VCaP (cell line): ENCODE measurements around the gene ANAPC2.

Experiments
- H3K27ac ChIP-seq: fragments of 450-650 bp; 2 replicates; pipeline ENCODE4 v1.5.1; 2017
- CTCF ChIP-seq: fragments of 450-650 bp; conservative IDR thresholded peaks from 2 replicates; pipeline ENCODE4 v1.5.1; 2017; ENCODE audit warnings: mild to moderate bottlenecking, moderate library complexity

Gene ANAPC2

GRCh38 chr9:137234055-137234697 is 45.8 kb upstream of the ANAPC2 start:
- H3K27ac ChIP-seq, result no peak overlapping the region

DNA sequence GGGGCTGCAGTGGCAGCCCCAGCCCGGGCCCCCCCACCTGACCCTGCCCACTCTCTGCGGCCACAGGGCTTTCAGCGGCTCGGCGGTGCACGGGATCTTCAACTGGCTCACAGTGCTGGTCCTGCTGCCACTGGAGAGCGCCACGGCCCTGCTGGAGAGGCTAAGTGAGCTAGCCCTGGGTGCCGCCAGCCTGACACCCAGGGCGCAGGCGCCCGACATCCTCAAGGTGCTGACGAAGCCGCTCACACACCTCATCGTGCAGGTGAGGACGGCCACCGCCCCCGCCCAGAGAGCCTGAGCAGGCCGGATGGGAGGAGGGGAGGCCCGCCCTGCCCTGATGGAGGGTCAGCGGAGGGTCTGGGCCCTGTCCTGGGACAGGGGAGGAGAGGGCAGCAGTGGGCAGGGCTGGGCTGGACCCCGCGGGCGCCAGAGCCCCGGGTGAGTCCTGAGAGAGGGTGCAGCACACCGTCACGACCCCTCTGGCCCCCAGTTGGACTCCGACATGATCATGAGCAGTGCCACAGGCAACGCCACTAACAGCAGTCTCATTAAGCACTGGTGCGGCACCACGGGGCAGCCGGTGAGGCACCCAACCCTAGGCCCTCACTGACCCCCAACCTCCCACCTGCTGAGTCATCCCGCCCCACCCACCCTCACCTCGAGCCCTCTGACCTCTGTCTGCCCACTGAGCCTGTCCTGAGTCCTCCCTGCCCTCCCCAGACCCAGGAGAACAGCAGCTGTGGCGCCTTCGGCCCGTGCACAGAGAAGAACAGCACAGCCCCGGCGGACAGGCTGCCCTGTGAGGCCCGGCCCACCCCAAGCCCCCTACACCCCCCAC is 45.0 kb upstream of the ANAPC2 start:
- TF ChIP-seq CTCF, result no peak

More at GRCh38 chr9:137234055-137234697, 45.8 kb upstream of the ANAPC2 start:
- TF ChIP-seq CTCF, result no peak

GRCh38 chr9:137232510-137232909 is 44.1 kb upstream of the ANAPC2 start:
- H3K27ac ChIP-seq, result no peak overlapping the region
- no peak for TF ChIP-seq CTCF

More for the DNA sequence above, 45.0 kb upstream of the ANAPC2 start:
- H3K27ac ChIP-seq, result no peak overlapping the region

- TF ChIP-seq CTCF, result no peak
- H3K27ac ChIP-seq, result no peak overlapping the region
Observed at GRCh38 chr9:137232101-137232500, 43.7 kb upstream of the ANAPC2 start.

DNA sequence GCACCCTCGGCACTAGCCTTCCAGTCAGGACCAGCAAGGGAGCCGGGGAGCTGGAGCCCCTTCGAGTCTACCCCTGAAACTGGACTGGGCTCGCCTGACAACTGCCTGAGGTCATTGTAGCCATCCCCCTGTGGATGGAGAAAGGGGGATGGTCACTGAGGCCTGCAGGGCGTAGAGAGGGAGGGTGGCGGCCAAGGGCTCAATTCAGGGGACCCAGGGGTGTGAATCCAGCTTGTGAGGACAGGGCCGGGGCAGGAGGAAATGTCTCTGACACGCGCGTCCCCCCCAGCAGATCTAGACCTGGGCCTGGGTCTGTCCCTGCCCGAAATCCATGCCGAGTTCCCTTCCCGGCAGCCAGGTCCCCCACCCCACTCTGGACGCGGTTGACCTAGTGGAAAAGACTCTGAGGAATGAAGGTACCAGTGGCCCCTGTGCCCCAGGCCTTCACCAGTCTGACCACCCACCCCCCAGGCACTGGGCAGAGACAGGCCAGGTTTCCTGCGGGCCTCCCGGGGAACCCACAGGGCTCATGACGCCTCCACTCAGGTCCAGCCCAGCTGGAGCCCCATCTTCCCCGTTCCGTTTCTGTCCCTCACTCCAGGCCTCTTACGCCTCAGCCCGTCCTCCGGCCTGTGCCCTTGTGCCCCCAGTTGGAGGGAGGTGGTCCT is 43.1 kb upstream of the ANAPC2 start:
- no peak for TF ChIP-seq CTCF
- H3K27ac ChIP-seq, result no peak overlapping the region

- TF ChIP-seq CTCF, result no peak
- H3K27ac ChIP-seq, result no peak within 1 kb of the TSS
Observed at GRCh38 chr9:137230705-137231371, 42.5 kb upstream of the ANAPC2 start, which contains the start of gene SLC34A3. Gene SLC34A3, plus strand, starts transcription at chr9:137230901. Its CDS starts 802 bp downstream, at chr9:137231703.
